A673 (cell line): ENCODE data around the gene SP140L. TPM values are rescaled to one million over a fixed set of nuclear protein-coding genes. Genes with fewer than 3 reads are reported as not detected.
"Not testable (repeated sequence)": the region's sequence is repeated elsewhere in the genome, so short reads cannot be mapped to it uniquely, and the experiment has no call there.

Experiments
- BruUV-seq: library from RNA; stranded (reverse); fragments of 400-500 nt; replicated peaks from 2 replicates; lab custom pipeline; 2021; lab: Mats Ljungman, UMichigan
- CTCF ChIA-PET: fragments of 300-600 bp; sonication (Branson Sonifier 250); formaldehyde crosslinking; loops from one replicate; lab custom pipeline; 2022; ENCODE audit warnings: antibody characterized with exemption; lab: Charles Lee
- POLR2A ChIA-PET: fragments of 300-600 bp; sonication (Branson Sonifier 250); formaldehyde crosslinking; loops from one replicate; lab custom pipeline; 2022; ENCODE audit warnings: antibody characterized with exemption; ENCODE audit not compliant: low non-redundant PET; lab: Charles Lee
- DNase-seq: peaks from one replicate; pipeline ENCODE4 v3.0.0-alpha.2; 2015; ENCODE audit warnings: low spot score
- H3K27ac ChIP-seq: fragments of 200-600 bp; sonication (generic); 2 replicates; pipeline ENCODE4 v1.5.1; 2016; ENCODE audit warnings: mixed run types, low read depth, mild to moderate bottlenecking, mixed read lengths, antibody characterized with exemption, low read length; ENCODE audit not compliant: poor library complexity, severe bottlenecking
- H3K27me3 ChIP-seq: fragments of 200-600 bp; sonication (generic); replicated peaks from 2 replicates; pipeline ENCODE4 v1.6.1; 2017; ENCODE audit warnings: mixed run types, low read depth, mild to moderate bottlenecking, mixed read lengths, antibody characterized with exemption, low read length; ENCODE audit not compliant: insufficient read depth, poor library complexity
- H3K36me3 ChIP-seq: fragments of 200-600 bp; sonication (generic); 2 replicates; pipeline ENCODE4 v1.6.1; 2016; ENCODE audit warnings: mixed run types, mild to moderate bottlenecking, mixed read lengths, antibody characterized with exemption, low read length; ENCODE audit not compliant: insufficient read depth, poor library complexity, severe bottlenecking
- H3K4me1 ChIP-seq: fragments of 200-600 bp; sonication (generic); 2 replicates; pipeline ENCODE4 v1.6.1; 2017; ENCODE audit warnings: mixed run types, mild to moderate bottlenecking, mixed read lengths, antibody characterized with exemption, low read length; ENCODE audit not compliant: insufficient read depth, poor library complexity, severe bottlenecking
- H3K4me3 ChIP-seq: fragments of 200-600 bp; sonication (generic); 2 replicates; pipeline ENCODE4 v1.5.1; 2016; ENCODE audit warnings: low read depth, mixed run types, mild to moderate bottlenecking, mixed read lengths, low read length; ENCODE audit not compliant: poor library complexity, severe bottlenecking
- H3K9me3 ChIP-seq: fragments of 200-600 bp; sonication (generic); 2 replicates; pipeline ENCODE4 v1.6.1; 2016; ENCODE audit warnings: mixed run types, low read depth, mild to moderate bottlenecking, mixed read lengths, antibody characterized with exemption, low read length; ENCODE audit not compliant: poor library complexity, severe bottlenecking
- CTCF ChIP-seq: fragments of 300-800, 200-600 bp; sonication (generic); conservative IDR thresholded peaks from 2 replicates; pipeline ENCODE4 v1.5.1; 2017; ENCODE audit warnings: low read depth, mild to moderate bottlenecking, antibody characterized with exemption, low read length, moderate library complexity, mixed read lengths
- EZH2 ChIP-seq: fragments of 200-600 bp; sonication (generic); IDR thresholded peaks from 2 replicates; pipeline ENCODE4 v1.6.1; 2017; ENCODE audit warnings: borderline replicate concordance, low read depth, mild to moderate bottlenecking, mixed read lengths, antibody characterized with exemption, low read length; ENCODE audit not compliant: poor library complexity, severe bottlenecking
- intact Hi-C: fragments of 100-400 bp; cut with micrococcal nuclease; formaldehyde crosslinking; loops from one replicate; pipeline ENCODE4 v1.10.0; 2022; ENCODE audit not compliant: unreplicated experiment
- total RNA-seq: library from RNA; stranded (reverse); gene quantifications from 2 replicates; pipeline ENCODE4 v1.2.3, GENCODE V29; 2021

Gene SP140L
- total RNA-seq, 1 experiment from 2014 or later = 0.37 TPM

GRCh38 chr2:230308402-230309000 is 18.5 kb upstream of the SP140L start:
- Histone ChIP-seq H3K27me3 (no peaks in the 10 kb centered on the region), H3K4me3 (no peak overlapping the region), H3K4me1 (no peaks in the 10 kb centered on the region), H3K9me3 (no peaks in the 10 kb centered on the region), H3K27ac (no peak overlapping the region), H3K36me3 (no peaks in the 10 kb centered on the region)
- CTCF ChIA-PET = no interaction called here
- DNase-seq = no peak
- no peak for TF ChIP-seq CTCF
- TF ChIP-seq EZH2 = no peak
- no TSS peak for BruUV-seq
- POLR2A ChIA-PET = no interaction called here
- intact Hi-C loops = no loop called here

GRCh38 chr2:230310792-230311191 is 16.2 kb upstream of the SP140L start:
- not testable (repeated sequence) for BruUV-seq, H3K9me3 ChIP-seq, DNase-seq

DNA sequence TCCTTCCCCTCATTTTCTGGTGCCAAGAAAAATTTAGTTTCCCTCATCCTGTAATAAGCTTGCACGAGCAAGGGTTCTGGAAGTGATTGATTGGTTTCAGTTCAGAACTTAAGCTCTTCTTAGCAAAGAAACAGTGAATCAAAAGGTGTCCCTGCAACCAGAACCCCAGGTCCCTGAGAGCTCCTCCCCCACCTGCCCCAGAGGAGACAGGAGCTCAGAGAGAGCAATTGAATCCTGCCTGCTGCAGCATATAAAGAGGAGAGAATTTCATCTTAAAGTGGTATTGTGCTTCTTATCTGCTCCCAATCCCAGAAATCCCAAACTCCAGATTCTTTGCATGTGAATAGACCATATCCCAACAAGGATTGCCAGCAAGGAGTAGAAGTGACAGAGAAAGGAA is 15.4 kb upstream of the SP140L start:
- H3K9me3 ChIP-seq, H3K4me1 ChIP-seq, H3K4me3 ChIP-seq, intact Hi-C loops, H3K27me3 ChIP-seq, POLR2A ChIA-PET, BruUV-seq, CTCF ChIA-PET, H3K27ac ChIP-seq, H3K36me3 ChIP-seq, DNase-seq: not testable (repeated sequence)

More at GRCh38 chr2:230310792-230311191, 16.2 kb upstream of the SP140L start:
- H3K36me3 ChIP-seq, H3K27ac ChIP-seq, POLR2A ChIA-PET, H3K4me3 ChIP-seq, CTCF ChIA-PET, H3K27me3 ChIP-seq, intact Hi-C loops, H3K4me1 ChIP-seq: not testable (repeated sequence)

DNA sequence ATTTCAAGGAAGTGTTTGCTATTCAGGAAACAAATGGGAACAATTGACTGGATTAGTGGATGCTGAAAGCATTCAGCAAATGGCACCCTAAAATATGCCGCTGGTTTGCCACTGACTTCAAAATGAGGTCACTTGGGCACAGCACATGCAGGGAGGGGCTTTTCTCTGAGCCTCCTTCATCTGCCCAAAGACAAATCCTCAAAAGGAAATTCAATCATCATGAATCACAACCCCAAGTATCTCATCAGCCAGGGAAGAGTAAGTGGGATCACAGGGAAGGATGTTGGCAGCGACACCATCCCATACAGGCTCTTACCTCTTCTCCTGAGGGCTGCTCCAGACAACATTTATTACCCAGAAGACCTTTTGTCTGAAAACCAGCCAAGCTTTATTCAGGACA is 14.4 kb upstream of the SP140L start:
- peak; percentile 29 for DNase-seq
- H3K4me3 ChIP-seq = no peak overlapping the region
- H3K4me1 ChIP-seq = no peaks in the 10 kb centered on the region
- BruUV-seq = no TSS peak
- intact Hi-C loops = no loop called here
- TF ChIP-seq EZH2 (no peak), CTCF (no peak)
- H3K27ac ChIP-seq = no peak overlapping the region
- ChIA-PET POLR2A (no interaction called here), CTCF (no interaction called here)
- H3K9me3 ChIP-seq = no peaks in the 10 kb centered on the region
- H3K36me3 ChIP-seq = no peaks in the 10 kb centered on the region
- no peaks in the 10 kb centered on the region for H3K27me3 ChIP-seq
